ENCODE measurements around the gene NDUFS8. TPM values are rescaled to one million over a fixed set of nuclear protein-coding genes. Genes with fewer than 3 reads are reported as not detected.

NDUFS8 gene
- polyA plus RNA-seq, 1 donor from 2014 or later, result 169 TPM

DNA sequence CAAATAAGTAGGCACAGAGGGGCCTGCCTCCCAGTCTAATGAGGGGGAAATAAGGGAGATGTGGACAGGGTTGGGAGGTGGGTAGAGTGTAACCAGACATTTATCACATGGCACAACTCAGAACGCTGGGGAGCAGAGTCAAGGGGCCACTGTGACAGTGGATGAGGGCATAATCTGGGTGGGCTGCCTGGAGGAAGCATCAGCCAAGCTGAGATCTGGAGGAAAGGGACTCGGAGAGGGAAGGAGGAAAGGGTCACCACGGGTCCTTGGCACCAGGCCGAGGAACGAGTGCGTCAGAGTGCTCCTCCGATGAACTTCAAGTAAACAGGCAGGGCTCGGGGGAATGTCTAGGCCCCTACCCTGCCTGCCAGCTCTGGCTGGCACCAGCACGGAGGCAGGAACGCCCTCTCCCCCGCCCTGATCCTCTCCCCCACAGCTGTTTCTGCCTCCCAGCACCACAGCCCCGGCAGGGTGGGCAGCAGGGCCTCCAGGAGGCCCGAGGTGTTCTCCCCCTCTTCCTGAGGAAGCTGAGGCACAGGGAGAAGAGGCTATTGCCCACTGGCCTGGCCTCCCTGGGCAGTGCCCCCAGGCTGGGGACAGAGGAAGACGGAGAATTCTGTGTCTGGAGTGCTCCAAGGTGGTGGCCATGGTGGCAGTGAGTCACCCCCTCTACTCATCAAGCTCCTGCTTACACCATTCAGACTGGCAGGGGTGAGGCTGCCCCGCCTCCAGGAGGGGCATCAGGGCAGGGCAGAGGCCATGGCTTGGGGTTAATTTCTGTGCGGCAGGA is 16.1 kb upstream of the NDUFS8 start:
- TF ChIP-seq EZH2 (IDR thresholded peaks at IDR 0.05; ENCODE audit: borderline replicate concordance, insufficient read depth, low read length, poor library complexity, severe bottlenecking), result no peak
- no peak for TF ChIP-seq TAF1 (IDR thresholded peaks at IDR 0.05; ENCODE audit: low read depth)
- no peak for TF ChIP-seq POLR2AphosphoS5 (IDR thresholded peaks at IDR 0.05)
- TF ChIP-seq SMC3 (conservative IDR thresholded peaks at IDR 0.05; ENCODE audit: poor library complexity), result no peak
- TF ChIP-seq, protein P1, sequence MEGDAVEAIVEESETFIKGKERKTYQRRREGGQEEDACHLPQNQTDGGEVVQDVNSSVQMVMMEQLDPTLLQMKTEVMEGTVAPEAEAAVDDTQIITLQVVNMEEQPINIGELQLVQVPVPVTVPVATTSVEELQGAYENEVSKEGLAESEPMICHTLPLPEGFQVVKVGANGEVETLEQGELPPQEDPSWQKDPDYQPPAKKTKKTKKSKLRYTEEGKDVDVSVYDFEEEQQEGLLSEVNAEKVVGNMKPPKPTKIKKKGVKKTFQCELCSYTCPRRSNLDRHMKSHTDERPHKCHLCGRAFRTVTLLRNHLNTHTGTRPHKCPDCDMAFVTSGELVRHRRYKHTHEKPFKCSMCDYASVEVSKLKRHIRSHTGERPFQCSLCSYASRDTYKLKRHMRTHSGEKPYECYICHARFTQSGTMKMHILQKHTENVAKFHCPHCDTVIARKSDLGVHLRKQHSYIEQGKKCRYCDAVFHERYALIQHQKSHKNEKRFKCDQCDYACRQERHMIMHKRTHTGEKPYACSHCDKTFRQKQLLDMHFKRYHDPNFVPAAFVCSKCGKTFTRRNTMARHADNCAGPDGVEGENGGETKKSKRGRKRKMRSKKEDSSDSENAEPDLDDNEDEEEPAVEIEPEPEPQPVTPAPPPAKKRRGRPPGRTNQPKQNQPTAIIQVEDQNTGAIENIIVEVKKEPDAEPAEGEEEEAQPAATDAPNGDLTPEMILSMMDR (IDR thresholded peaks at IDR 0.05; ENCODE audit: poor library complexity, severe bottlenecking), result no peak
- TF ChIP-seq EP300 (conservative IDR thresholded peaks at IDR 0.05; ENCODE audit: poor library complexity, severe bottlenecking), result no peak
- TF ChIP-seq RAD21 (conservative IDR thresholded peaks at IDR 0.05), result no peak
- TF ChIP-seq, protein P2, sequence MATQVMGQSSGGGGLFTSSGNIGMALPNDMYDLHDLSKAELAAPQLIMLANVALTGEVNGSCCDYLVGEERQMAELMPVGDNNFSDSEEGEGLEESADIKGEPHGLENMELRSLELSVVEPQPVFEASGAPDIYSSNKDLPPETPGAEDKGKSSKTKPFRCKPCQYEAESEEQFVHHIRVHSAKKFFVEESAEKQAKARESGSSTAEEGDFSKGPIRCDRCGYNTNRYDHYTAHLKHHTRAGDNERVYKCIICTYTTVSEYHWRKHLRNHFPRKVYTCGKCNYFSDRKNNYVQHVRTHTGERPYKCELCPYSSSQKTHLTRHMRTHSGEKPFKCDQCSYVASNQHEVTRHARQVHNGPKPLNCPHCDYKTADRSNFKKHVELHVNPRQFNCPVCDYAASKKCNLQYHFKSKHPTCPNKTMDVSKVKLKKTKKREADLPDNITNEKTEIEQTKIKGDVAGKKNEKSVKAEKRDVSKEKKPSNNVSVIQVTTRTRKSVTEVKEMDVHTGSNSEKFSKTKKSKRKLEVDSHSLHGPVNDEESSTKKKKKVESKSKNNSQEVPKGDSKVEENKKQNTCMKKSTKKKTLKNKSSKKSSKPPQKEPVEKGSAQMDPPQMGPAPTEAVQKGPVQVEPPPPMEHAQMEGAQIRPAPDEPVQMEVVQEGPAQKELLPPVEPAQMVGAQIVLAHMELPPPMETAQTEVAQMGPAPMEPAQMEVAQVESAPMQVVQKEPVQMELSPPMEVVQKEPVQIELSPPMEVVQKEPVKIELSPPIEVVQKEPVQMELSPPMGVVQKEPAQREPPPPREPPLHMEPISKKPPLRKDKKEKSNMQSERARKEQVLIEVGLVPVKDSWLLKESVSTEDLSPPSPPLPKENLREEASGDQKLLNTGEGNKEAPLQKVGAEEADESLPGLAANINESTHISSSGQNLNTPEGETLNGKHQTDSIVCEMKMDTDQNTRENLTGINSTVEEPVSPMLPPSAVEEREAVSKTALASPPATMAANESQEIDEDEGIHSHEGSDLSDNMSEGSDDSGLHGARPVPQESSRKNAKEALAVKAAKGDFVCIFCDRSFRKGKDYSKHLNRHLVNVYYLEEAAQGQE (IDR thresholded peaks at IDR 0.05; ENCODE audit: borderline replicate concordance), result no peak
- no peak for TF ChIP-seq MXI1 (conservative IDR thresholded peaks at IDR 0.05; ENCODE audit: poor library complexity, severe bottlenecking)
- Histone ChIP-seq H3F3A (ENCODE audit: insufficient read depth, low read length, poor library complexity, severe bottlenecking) (no peaks in the 10 kb centered on the region), H3K79me2 (replicated peaks; ENCODE audit: insufficient read depth, low read length) (no peaks in the 10 kb centered on the region), H3K9me3 (ENCODE audit: low read length) (no peaks in the 10 kb centered on the region), H3K4me2 (ENCODE audit: low read length) (no peak overlapping the region), H2AFZ (ENCODE audit: low read depth, low read length) (no peak overlapping the region), H3K9ac (ENCODE audit: low read length) (no peak overlapping the region), H3K36me3 (ENCODE audit: insufficient read depth, low read length) (no peaks in the 10 kb centered on the region), H3K4me3 (ENCODE audit: low read length) (no peak overlapping the region), H4K20me1 (ENCODE audit: insufficient read depth) (no peaks in the 10 kb centered on the region), H3K9me2 (ENCODE audit: insufficient read depth, low read length) (no peaks in the 10 kb centered on the region), H3K27ac (ENCODE audit: low read length) (no peak overlapping the region), H3K27me3 (ENCODE audit: insufficient read depth, low read depth, low read length) (no peaks in the 10 kb centered on the region)

DNA sequence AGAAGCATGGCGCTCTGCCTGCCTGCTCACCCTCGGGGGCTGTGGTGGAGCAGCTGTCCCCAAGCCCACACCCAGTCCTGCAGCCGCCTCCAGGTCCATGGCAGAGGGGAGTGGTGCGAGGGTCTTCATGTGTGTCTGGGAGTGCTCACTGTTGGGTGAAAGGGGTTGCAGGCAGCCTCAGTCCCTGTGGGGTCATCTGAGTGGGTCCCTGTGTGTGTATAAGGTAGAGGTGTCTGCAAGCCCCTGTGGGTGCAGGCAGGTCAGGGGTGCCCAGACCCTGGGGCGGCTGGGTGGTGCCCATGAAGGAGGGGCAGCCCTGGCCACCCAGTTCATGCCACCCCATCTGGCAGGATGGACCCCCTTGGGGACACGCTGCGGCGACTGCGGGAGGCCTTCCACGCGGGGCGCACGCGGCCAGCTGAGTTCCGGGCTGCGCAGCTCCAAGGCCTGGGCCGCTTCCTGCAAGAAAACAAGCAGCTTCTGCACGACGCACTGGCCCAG is 15.5 kb upstream of the NDUFS8 start:
- H3K27ac ChIP-seq (ENCODE audit: low read length), result no peak overlapping the region
- no peaks in the 10 kb centered on the region for H3K9me3 ChIP-seq (ENCODE audit: low read length)
- H4K20me1 ChIP-seq (ENCODE audit: insufficient read depth), result no peaks in the 10 kb centered on the region
- H3K4me2 ChIP-seq (ENCODE audit: low read length), result no peak overlapping the region
- no peaks in the 10 kb centered on the region for H3K79me2 ChIP-seq (replicated peaks; ENCODE audit: insufficient read depth, low read length)
- H3K4me3 ChIP-seq (ENCODE audit: low read length), result no peak overlapping the region
- H3K9ac ChIP-seq (ENCODE audit: low read length), result no peak overlapping the region
- H3K36me3 ChIP-seq (ENCODE audit: insufficient read depth, low read length), result no peaks in the 10 kb centered on the region
- no peaks in the 10 kb centered on the region for H3F3A ChIP-seq (ENCODE audit: insufficient read depth, low read length, poor library complexity, severe bottlenecking)
- no peaks in the 10 kb centered on the region for H3K27me3 ChIP-seq (ENCODE audit: insufficient read depth, low read depth, low read length)
- no peak overlapping the region for H2AFZ ChIP-seq (ENCODE audit: low read depth, low read length)
- H3K9me2 ChIP-seq (ENCODE audit: insufficient read depth, low read length), result no peaks in the 10 kb centered on the region
- TF ChIP-seq, protein P1 (IDR thresholded peaks at IDR 0.05; ENCODE audit: poor library complexity, severe bottlenecking), result no peak
- TF ChIP-seq TAF1 (IDR thresholded peaks at IDR 0.05; ENCODE audit: low read depth) (no peak), EZH2 (IDR thresholded peaks at IDR 0.05; ENCODE audit: borderline replicate concordance, insufficient read depth, low read length, poor library complexity, severe bottlenecking) (no peak), SMC3 (conservative IDR thresholded peaks at IDR 0.05; ENCODE audit: poor library complexity) (no peak), RAD21 (conservative IDR thresholded peaks at IDR 0.05) (no peak), EP300 (conservative IDR thresholded peaks at IDR 0.05; ENCODE audit: poor library complexity, severe bottlenecking) (no peak), POLR2AphosphoS5 (IDR thresholded peaks at IDR 0.05) (no peak), MXI1 (conservative IDR thresholded peaks at IDR 0.05; ENCODE audit: poor library complexity, severe bottlenecking) (no peak)
- TF ChIP-seq, protein P2 (IDR thresholded peaks at IDR 0.05; ENCODE audit: borderline replicate concordance), result no peak

Data from neural cell (in vitro differentiated cells).